ENCODE data around the gene UNC5B.

- TF ChIP-seq CTCF (optimal IDR thresholded peaks at IDR 0.05 in 1 of 3, IDR thresholded peaks at IDR 0.05 in 1 of 3, conservative IDR thresholded peaks at IDR 0.05 in 1 of 3; ENCODE audit: extremely low read depth in 1 of 3, insufficient read depth in 2 of 3, low read length in 3 of 3): no peak
- TF ChIP-seq EZH2 (IDR thresholded peaks at IDR 0.05; ENCODE audit: low read length): no peak
Measured at GRCh38 chr10:71343392-71343773, 131.0 kb downstream of the UNC5B start.
